IPS-18a (cell line): ENCODE data around the gene TRPT1.

Experiments used
- H3K27ac ChIP-seq: one replicate; pipeline ENCODE4 v1.5.1; 2013; ENCODE audit warnings: low read length
- H3K27me3 ChIP-seq: one replicate; pipeline ENCODE4 v1.6.1; 2013; ENCODE audit warnings: mild to moderate bottlenecking, low read length; ENCODE audit not compliant: control insufficient read depth, insufficient read depth
- H3K36me3 ChIP-seq: one replicate; pipeline ENCODE4 v1.6.1; 2013; ENCODE audit warnings: low read depth, low read length; ENCODE audit not compliant: control insufficient read depth
- H3K4me1 ChIP-seq: one replicate; pipeline ENCODE4 v1.6.1; 2013; ENCODE audit warnings: low read depth, low read length; ENCODE audit not compliant: control insufficient read depth
- H3K4me3 ChIP-seq: one replicate; pipeline ENCODE4 v1.5.1; 2013; ENCODE audit warnings: low read length
- H3K9ac ChIP-seq: one replicate; pipeline ENCODE4 v1.6.1; 2013; ENCODE audit warnings: mild to moderate bottlenecking, low read length, moderate library complexity
- H3K9me3 ChIP-seq: one replicate; pipeline ENCODE4 v1.6.1; 2013; ENCODE audit warnings: low read depth, low read length; ENCODE audit not compliant: control insufficient read depth

Gene TRPT1

GRCh38 chr11:64222651-64223000 is 3.4 kb downstream of the TRPT1 start:
- H3K36me3 ChIP-seq, result peaks cover 6% of the 10 kb centered on the region
- H3K4me3 ChIP-seq, result no peak overlapping the region
- H3K27ac ChIP-seq, result no peak overlapping the region
- H3K9me3 ChIP-seq, result no peaks in the 10 kb centered on the region
- no peak overlapping the region for H3K9ac ChIP-seq
- no peaks in the 10 kb centered on the region for H3K4me1 ChIP-seq
- no peaks in the 10 kb centered on the region for H3K27me3 ChIP-seq

GRCh38 chr11:64220798-64221197 is 5.2 kb downstream of the TRPT1 start:
- H3K9ac ChIP-seq, result no peak overlapping the region
- H3K27ac ChIP-seq, result no peak overlapping the region
- no peaks in the 10 kb centered on the region for H3K4me1 ChIP-seq
- no peak overlapping the region for H3K4me3 ChIP-seq
- peaks cover 6% of the 10 kb centered on the region for H3K36me3 ChIP-seq
- no peaks in the 10 kb centered on the region for H3K9me3 ChIP-seq
- H3K27me3 ChIP-seq, result no peaks in the 10 kb centered on the region

DNA sequence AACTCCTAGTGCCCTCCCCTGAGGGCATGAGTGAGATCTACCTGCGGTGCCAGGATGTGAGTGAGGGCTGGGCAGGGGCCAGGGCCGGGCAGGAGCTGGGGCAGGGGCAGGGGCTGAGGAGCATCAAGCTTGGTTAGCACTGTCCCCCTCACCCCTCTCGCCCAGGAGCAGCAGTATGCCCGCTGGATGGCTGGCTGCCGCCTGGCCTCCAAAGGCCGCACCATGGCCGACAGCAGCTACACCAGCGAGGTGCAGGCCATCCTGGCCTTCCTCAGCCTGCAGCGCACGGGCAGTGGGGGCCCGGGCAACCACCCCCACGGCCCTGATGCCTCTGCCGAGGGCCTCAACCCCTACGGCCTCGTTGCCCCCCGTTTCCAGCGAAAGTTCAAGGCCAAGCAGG is 5.7 kb downstream of the TRPT1 start:
- no peaks in the 10 kb centered on the region for H3K9me3 ChIP-seq
- no peaks in the 10 kb centered on the region for H3K4me1 ChIP-seq
- H3K4me3 ChIP-seq, result no peak overlapping the region
- no peak overlapping the region for H3K27ac ChIP-seq
- H3K27me3 ChIP-seq, result no peaks in the 10 kb centered on the region
- peaks cover 6% of the 10 kb centered on the region for H3K36me3 ChIP-seq
- no peak overlapping the region for H3K9ac ChIP-seq

DNA sequence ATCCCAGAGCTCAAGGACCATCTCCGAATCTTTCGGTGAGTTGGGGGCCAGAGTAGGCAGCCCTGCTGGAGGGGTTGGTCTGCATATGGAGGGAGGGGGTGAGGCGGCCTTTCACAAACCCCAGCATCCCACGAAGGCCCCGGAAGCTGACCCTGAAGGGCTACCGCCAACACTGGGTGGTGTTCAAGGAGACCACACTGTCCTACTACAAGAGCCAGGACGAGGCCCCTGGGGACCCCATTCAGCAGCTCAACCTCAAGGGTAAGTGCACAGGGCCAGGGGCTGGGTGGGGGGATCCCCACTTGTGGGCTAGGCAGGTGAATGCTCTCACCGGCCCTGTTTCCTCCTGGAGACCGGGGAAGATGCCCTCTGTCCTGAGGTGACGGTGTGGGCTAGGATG is 6.2 kb downstream of the TRPT1 start:
- H3K4me1 ChIP-seq, result no peaks in the 10 kb centered on the region

GRCh38 chr11:64219354-64219684 is 6.7 kb downstream of the TRPT1 start:
- Histone ChIP-seq H3K9me3 (no peaks in the 10 kb centered on the region), H3K36me3 (peaks cover 6% of the 10 kb centered on the region), H3K27ac (no peak overlapping the region), H3K4me1 (no peaks in the 10 kb centered on the region), H3K27me3 (no peaks in the 10 kb centered on the region), H3K4me3 (no peak overlapping the region), H3K9ac (no peak overlapping the region)

More for the DNA sequence above, 6.2 kb downstream of the TRPT1 start:
- peaks cover 6% of the 10 kb centered on the region for H3K36me3 ChIP-seq
- no peaks in the 10 kb centered on the region for H3K9me3 ChIP-seq
- H3K27ac ChIP-seq, result no peak overlapping the region
- H3K27me3 ChIP-seq, result no peaks in the 10 kb centered on the region
- no peak overlapping the region for H3K9ac ChIP-seq
- H3K4me3 ChIP-seq, result no peak overlapping the region

GRCh38 chr11:64218628-64219353 is 7.2 kb downstream of the TRPT1 start:
- Histone ChIP-seq H3K4me1 (no peaks in the 10 kb centered on the region), H3K36me3 (peaks cover 6% of the 10 kb centered on the region), H3K27ac (no peak overlapping the region), H3K9ac (no peak overlapping the region), H3K9me3 (no peaks in the 10 kb centered on the region), H3K27me3 (no peaks in the 10 kb centered on the region), H3K4me3 (no peak overlapping the region)

DNA sequence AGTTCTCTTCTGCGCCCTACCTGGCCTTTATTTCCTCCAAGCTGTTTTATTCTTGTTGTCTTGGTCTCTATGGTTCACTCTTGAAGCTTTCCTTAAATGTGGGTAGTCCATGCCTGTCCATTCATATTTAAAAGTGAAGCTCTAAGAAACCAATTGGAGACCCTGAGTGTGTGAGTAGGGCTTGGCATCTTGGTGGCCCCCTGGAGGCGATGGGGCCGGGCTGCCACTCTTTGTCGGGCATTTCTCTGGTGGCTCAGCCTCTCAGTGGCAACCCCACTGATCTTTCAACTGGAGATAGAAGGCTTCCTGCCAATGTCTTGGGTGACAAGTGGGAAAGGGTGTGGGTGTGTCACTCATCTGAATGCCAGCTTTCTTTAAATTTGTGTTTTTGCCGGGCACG is 9.1 kb downstream of the TRPT1 start:
- Histone ChIP-seq H3K36me3 (peaks cover 9% of the 10 kb centered on the region), H3K27me3 (no peaks in the 10 kb centered on the region), H3K9ac (no peak overlapping the region), H3K4me1 (no peaks in the 10 kb centered on the region), H3K27ac (no peak overlapping the region), H3K9me3 (no peaks in the 10 kb centered on the region), H3K4me3 (no peak overlapping the region)

DNA sequence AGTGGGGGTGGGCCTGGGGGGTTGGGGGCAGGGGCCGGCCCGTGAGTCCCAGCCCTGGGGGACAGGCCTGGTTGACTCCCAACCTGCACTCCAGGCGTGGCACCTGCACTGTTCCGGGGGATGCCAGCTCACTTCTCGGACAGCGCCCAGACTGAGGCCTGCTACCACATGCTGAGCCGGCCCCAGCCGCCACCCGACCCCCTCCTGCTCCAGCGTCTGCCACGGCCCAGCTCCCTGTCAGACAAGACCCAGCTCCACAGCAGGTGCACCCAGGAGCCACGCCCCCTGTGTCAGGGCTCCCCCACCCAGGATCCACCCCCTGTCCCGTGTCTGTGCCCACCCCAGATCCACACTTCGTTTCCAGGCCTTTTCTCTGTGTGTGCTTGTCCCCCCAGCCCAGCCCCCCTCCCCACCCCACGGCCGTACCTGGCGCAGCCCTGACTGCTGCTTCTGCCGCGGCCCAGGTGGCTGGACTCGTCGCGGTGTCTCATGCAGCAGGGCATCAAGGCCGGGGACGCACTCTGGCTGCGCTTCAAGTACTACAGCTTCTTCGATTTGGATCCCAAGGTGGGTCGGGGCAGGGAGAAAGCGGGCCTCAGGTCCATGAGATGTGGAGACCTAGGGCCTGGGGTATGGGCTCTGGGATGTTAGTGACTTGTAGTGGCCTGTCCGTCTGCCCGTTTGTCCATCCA is 14.7 kb downstream of the TRPT1 start:
- H3K27ac ChIP-seq, result no peak overlapping the region
- H3K9ac ChIP-seq, result no peak overlapping the region
- no peaks in the 10 kb centered on the region for H3K27me3 ChIP-seq
- peaks cover 12% of the 10 kb centered on the region for H3K36me3 ChIP-seq
- no peaks in the 10 kb centered on the region for H3K9me3 ChIP-seq
- H3K4me3 ChIP-seq, result no peak overlapping the region
- H3K4me1 ChIP-seq, result no peaks in the 10 kb centered on the region

- no peak overlapping the region for H3K27ac ChIP-seq
- no peak overlapping the region for H3K9ac ChIP-seq
- no peak overlapping the region for H3K4me3 ChIP-seq
- H3K9me3 ChIP-seq, result no peaks in the 10 kb centered on the region
- H3K36me3 ChIP-seq, result peaks cover 21% of the 10 kb centered on the region
- no peaks in the 10 kb centered on the region for H3K27me3 ChIP-seq
- H3K4me1 ChIP-seq, result no peaks in the 10 kb centered on the region
Measured at GRCh38 chr11:64210301-64211020, 15.5 kb downstream of the TRPT1 start.

DNA sequence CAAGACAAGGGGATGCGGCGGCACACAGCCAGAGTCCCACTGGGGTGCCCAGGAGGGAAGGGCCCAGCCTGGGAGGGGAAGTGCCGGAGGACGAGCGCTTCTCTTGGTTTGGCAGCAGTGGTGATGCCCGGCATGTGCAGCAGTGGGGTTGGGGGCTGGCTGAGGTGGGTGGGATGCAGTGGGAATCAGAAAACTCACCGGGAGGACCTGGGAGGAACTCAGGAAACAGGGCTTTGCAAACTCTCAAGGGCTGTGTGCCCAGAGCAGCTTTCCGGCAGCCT is 16.5 kb downstream of the TRPT1 start:
- Histone ChIP-seq H3K27ac (no peak overlapping the region), H3K9ac (no peak overlapping the region), H3K4me1 (no peaks in the 10 kb centered on the region), H3K36me3 (peaks cover 25% of the 10 kb centered on the region), H3K27me3 (no peaks in the 10 kb centered on the region), H3K4me3 (no peak overlapping the region), H3K9me3 (no peaks in the 10 kb centered on the region)

- Histone ChIP-seq H3K9ac (no peak overlapping the region), H3K4me1 (no peaks in the 10 kb centered on the region), H3K27ac (no peak overlapping the region), H3K27me3 (no peaks in the 10 kb centered on the region), H3K9me3 (no peaks in the 10 kb centered on the region), H3K36me3 (peaks cover 29% of the 10 kb centered on the region), H3K4me3 (no peak overlapping the region)
Measured at GRCh38 chr11:64208796-64209562, 17.0 kb downstream of the TRPT1 start.
